ENCODE data around the gene KSR1.

KSR1 gene

DNA sequence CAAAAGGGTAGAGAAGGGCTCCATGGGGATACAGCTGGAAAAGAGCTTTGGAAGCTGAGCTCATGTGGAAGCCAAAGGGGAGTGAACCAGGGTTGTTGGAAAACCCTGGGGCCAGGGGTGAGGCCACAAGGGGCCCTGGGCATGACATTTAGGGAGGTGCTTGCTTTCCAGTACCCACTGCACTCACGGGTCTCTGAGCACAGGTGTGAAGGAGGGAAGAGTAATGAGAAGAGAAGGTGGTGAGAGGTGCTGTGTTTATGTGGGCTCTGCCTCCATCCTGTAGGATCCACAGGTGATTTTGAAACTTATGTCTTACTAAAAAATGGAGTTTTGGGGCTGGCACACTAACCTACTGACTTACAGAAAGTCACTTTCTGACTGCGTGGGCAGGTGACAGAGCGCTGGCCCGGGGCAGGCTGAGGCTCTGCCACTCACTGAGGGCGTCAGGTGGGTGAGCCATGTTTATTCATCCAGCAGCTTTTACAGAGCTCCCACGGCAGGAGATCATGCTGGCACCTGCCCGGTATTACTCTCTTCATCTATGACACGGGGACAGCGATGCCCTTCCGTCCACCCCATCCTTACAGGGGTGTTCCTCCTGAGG is 18.9 kb downstream of the KSR1 start:
- no peak for DNase-seq

GRCh38 chr17:27475981-27476895 is 20.0 kb downstream of the KSR1 start:
- no peak for DNase-seq

GRCh38 chr17:27477050-27477888 is 21.0 kb downstream of the KSR1 start:
- no peak for DNase-seq

DNA sequence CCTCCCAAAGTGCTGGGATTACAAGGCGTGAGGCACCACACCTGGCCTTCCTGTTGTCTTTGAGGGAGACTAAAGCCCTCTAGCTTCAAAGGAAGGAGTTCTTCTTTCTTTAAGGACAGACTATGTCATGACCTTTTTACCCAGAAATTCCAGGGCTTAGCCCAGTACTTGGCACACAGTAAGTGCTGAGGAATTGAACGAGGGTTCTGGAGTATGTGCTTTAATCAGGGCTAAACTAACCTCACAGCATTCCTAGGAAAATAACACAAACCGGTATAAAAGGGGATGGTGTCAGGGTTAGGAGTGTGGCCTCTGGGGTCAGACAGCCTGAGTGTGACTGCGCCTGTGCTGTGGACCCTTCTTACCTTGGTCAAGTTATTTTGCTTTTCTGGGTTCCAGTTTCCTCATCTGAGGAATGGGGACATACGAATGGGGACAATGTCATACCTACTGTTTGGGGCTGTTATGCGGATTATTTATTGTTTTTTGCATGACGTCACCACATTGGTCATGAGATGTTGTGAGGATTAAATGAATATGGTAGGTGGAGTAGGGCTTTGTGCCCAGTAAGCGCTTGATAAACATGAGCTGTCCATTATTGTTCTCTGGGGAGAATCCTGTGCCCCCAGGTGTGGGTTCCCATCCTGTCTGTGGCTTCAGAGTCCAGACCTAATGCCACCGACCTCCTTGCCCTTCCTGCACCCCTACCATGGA is 21.9 kb downstream of the KSR1 start:
- no peak for DNase-seq

DNA sequence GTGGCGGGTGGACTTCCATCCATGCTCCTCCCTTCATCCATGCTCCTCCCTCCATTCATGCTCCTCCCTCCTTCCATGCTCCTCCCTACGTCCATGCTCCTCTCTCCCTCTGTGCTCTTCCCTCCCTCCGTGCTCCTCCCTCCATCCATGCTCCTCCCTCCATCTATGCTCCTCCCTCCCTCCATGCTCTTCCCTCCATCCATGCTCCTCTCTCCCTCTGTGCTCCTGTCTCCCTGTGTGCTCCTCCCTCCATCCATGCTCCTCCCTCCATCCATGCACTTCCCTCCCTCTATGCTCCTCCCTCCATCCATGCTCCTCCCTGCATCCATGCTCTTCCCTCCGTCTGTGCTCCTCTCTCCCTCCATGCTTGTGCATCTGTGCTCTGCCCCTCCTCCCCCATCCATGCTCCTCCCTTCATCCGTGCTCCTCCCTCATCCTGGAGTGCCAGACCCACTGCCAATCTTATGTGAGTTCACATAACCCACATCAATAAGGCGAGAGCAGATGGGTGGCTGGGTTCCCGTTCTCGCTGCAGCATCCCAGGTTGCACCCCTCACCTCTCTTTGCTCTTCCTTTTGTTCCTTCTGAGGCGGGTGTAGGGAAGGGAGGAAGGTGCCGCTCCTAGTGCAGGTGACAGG is 22.8 kb downstream of the KSR1 start:
- no peak for DNase-seq

DNA sequence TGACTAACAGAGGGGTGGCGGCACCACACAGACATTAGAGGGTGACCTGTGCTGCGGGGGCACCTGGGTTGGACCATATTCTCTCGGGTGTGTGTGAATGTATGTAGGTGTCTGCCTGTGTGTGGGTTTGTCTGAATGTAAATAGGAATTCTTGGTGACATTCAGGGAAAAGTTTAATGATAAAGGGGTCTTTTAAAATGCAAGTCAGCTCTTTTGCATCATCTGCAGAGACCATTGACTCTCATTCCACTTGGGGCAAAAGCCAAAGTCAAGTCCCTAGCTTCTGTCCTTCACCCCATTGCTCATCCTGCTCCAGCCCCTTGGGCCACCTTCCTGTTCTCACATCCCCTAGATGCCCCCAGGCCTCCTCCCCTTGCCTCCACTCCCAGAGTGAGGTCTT is 23.6 kb downstream of the KSR1 start:
- no peak for DNase-seq

DNA sequence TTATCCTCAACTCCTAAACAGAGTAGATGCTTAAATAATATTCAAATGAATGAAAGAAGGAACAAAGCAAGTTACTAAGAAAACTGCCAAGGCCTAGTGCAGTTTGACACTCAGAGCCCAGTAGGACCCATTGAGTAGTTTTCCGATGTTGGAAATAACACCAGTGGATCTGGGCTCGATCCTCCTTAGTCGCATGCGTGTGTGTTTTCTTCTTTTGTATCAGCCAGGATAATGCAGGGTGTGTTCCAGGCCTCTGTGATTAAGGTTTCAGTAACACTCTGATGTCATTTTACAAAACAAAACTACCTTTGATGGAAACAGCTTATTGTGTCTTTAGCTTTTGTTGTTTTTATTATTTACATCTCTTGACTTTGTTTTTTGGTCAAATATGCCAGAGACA is 24.5 kb downstream of the KSR1 start:
- DNase-seq: no peak

DNA sequence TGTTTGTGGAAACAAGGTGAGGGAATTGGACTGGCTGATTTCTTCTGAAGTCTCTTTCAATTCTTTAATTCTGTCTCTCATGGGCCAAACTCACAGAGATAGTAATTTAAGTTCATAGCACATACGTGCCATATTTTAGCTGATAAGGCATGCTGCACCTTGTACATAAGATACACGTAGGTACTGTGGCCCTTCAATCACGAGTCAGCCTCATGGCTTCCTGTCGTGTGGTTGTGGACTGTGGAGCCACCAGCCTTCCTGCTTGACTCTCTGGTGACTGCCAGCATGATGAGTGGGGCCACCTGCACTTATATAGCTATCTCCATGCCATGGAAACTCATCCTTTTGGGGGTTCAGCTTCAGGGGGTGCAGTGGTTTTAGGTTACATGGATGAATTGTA is 25.1 kb downstream of the KSR1 start:
- DNase-seq: no peak

- DNase-seq: no peak
Measured at GRCh38 chr17:27485125-27485524, 28.9 kb downstream of the KSR1 start.

- no peak for DNase-seq
Measured at GRCh38 chr17:27485716-27486495, 29.7 kb downstream of the KSR1 start.

GRCh38 chr17:27486741-27487140 is 30.5 kb downstream of the KSR1 start:
- DNase-seq: no peak

DNA sequence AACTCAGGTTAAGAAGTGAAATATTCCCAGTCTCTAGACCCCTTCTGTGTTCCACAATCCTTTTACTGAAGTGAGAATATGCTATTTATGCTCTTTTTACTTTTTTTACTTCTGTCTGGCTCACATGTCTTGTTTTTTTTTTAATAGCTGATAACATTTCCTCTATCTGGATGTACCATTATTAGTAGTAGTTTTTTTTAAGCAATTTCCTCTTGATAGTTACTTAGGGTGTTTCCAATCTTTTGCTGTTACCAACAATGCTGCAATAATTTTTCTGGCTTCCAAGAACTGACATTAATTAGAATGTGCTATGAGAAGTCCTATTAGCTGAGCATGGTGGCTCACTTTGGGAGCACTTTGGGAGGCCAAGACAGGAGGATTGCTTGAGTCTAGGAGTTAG is 32.0 kb downstream of the KSR1 start:
- DNase-seq: no peak

DNA sequence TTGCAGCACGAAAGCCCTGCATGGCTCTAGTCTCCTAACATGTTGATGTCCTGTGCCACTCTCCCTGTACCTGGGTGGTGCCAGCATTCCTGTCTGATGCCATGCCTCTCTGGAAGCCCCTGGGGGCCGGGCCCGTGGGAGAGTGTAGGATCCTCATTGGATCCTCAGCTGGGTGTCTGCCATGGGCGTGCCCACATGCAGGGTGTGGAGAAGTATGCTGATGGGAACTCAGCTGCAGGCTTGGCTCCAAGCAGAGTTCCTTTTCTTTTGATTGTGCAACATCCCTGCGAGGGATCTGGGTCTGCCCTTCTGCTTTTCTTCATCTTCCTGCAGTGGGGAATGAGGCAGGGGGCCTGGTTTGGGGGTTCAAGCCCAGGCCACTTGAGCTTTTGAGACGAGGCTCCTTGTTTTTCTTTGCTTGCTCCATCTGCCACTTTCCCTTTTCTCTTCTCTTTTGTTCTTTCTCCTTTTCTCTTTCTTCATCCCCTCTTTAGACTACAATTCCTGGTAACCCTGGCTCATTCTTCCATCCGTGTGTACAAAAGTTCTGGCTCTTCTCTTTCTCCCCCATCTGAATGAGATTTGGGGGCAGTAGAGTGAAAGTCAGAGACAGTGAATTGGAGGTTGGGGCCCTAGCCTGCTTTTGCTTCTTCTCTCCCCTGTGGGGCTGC is 32.9 kb downstream of the KSR1 start:
- DNase-seq: no peak

DNA sequence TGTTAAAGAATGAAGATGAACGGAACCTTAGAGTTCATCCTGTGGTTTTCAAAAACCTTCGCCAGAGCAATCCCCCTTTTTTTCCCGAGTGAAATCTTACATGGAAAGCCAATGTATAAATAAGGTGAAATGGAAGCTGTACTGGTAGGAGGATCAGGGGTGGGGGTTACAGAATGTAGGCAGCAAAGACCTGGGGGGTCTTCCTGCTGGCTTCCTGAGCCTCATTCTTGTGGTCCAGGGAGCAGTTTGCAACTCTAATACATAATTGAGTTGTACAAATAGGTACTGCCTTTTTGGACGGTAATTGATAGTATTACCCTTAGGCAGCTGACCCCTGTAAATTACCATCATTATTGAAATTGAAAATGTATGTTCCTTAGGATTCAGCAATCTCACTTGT is 34.1 kb downstream of the KSR1 start:
- DNase-seq: no peak

DNA sequence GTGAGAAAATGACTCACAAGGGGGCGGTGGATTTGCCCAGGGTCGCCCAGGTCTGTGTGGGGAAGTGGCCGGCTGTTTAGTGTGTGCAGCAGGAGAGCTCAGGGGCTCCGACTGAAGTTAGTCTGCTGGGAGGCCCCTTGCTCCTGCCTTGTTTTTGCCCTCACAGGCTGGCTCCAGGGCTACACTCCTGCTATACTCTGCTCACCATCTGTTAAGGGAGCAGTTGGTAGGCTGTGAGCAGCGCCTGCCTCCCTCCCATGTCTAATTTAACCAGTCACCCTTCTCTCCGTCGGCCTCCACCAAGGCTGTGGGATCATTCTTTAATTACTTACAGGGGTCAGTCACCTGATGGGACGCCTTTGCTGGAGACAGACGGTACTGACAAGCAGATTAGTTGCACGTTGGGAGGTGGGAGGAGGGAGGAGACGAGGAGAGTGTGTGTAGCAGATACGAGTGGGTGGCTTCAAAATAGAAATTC is 35.5 kb downstream of the KSR1 start:
- no peak for DNase-seq

DNA sequence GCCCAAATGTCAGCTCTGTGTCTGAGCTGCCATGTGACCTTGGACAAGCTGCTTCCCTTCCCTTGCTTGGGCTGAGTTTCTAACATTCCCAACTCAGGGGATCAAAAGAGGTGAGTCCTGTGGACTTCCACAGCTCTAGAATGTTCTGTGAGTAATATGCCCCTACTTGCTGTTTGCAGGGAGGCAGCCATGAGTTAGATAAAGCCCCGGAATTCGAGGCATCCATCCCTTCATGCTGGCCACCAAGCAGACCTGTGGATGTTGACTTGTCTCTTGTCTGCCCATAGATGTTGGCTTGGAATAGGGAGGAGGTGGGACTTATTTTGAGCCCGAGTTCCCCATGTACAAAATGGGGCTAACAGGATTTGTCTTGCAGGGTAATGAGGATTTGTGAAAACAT is 36.2 kb downstream of the KSR1 start:
- no peak for DNase-seq

GRCh38 chr17:27493088-27493487 is 36.8 kb downstream of the KSR1 start:
- DNase-seq: no peak

- peak; percentile 80 for DNase-seq
Measured at GRCh38 chr17:27494192-27495091, 38.2 kb downstream of the KSR1 start.

- DNase-seq: no peak
Measured at GRCh38 chr17:27495460-27495859, 39.2 kb downstream of the KSR1 start.

- DNase-seq: no peak
Measured at GRCh38 chr17:27496005-27496404, 39.8 kb downstream of the KSR1 start.
